PC-3 (cell line): ENCODE measurements around the gene SFMBT2. TPM values are rescaled to one million over a fixed set of nuclear protein-coding genes. Genes with fewer than 3 reads are reported as not detected.

ENCODE experiments used
- ATAC-seq: fragments of 200-7000 bp; cut with Tn5 transposase; 2 replicates; pipeline ENCODE4 v1.9.1; 2020; ENCODE audit warnings: mild to moderate bottlenecking, moderate library complexity
- BruUV-seq: library from RNA; stranded (reverse); fragments of 400-500 nt; replicated peaks from 2 replicates; lab custom pipeline; 2021; lab: Mats Ljungman, UMichigan
- CTCF ChIA-PET: fragments of 300-600 bp; sonication (Branson Sonifier 250); formaldehyde crosslinking; loops from one replicate; lab custom pipeline; 2022; ENCODE audit warnings: antibody characterized with exemption; lab: Charles Lee
- POLR2A ChIA-PET: fragments of 300-600 bp; sonication (Branson Sonifier 250); formaldehyde crosslinking; loops from one replicate; lab custom pipeline; 2022; ENCODE audit warnings: antibody characterized with exemption; ENCODE audit not compliant: unreplicated experiment; lab: Charles Lee
- DNase-seq: peaks from one replicate; pipeline ENCODE4 v3.0.0-alpha.2; 2015
- H2AFZ ChIP-seq: fragments of 300-600 bp; sonication (generic); 2 replicates; pipeline ENCODE4 v1.6.0; 2016; ENCODE audit warnings: antibody characterized with exemption, low read length
- H3F3A ChIP-seq: fragments of 300-600 bp; sonication (generic); one replicate; pipeline ENCODE4 v1.6.0; 2017; ENCODE audit warnings: antibody characterized with exemption, low read length, control low read depth, mild to moderate bottlenecking; ENCODE audit not compliant: unreplicated experiment
- H3K27ac ChIP-seq: fragments of 300-600 bp; sonication (generic); 2 replicates; pipeline ENCODE4 v1.5.1; 2016; ENCODE audit warnings: mild to moderate bottlenecking, low read length
- H3K27me3 ChIP-seq: fragments of 300-600 bp; sonication (generic); 2 replicates; pipeline ENCODE4 v1.6.1; 2016; ENCODE audit warnings: low read length, mixed read lengths
- H3K36me3 ChIP-seq: fragments of 300-600 bp; sonication (generic); 2 replicates; pipeline ENCODE4 v1.6.1; 2016; ENCODE audit warnings: low read depth, mixed run types, low read length, mixed read lengths
- H3K4me1 ChIP-seq: fragments of 300-600 bp; sonication (generic); 2 replicates; pipeline ENCODE4 v1.5.1; 2016; ENCODE audit warnings: low read length; ENCODE audit not compliant: insufficient read depth
- H3K4me2 ChIP-seq: fragments of 300-600 bp; sonication (generic); 2 replicates; pipeline ENCODE4 v1.6.0; 2016; ENCODE audit warnings: low read length
- H3K4me3 ChIP-seq: fragments of 300-600 bp; sonication (generic); 2 replicates; pipeline ENCODE4 v1.5.1; 2016; ENCODE audit warnings: mild to moderate bottlenecking, low read length, mixed read lengths
- H3K79me2 ChIP-seq: fragments of 300-600 bp; sonication (generic); 2 replicates; pipeline ENCODE4 v1.6.1; 2017; ENCODE audit warnings: low read length, mixed read lengths
- H3K9ac ChIP-seq: fragments of 300-600 bp; sonication (generic); 2 replicates; pipeline ENCODE4 v1.6.0; 2016; ENCODE audit warnings: mild to moderate bottlenecking, low read length
- H3K9me2 ChIP-seq: fragments of 300-600 bp; sonication (generic); replicated peaks from 2 replicates; pipeline ENCODE4 v1.6.1; 2016; ENCODE audit warnings: mixed run types, low read length, mixed read lengths
- H3K9me3 ChIP-seq: fragments of 300-600 bp; sonication (generic); 2 replicates; pipeline ENCODE4 v1.6.1; 2016; ENCODE audit warnings: low read length, mixed read lengths
- H4K20me1 ChIP-seq: fragments of 300-600 bp; sonication (generic); 2 replicates; pipeline ENCODE4 v1.6.1; 2016; ENCODE audit warnings: low read length, mixed read lengths
- EZH2 ChIP-seq: fragments of 300-600 bp; sonication (generic); IDR thresholded peaks from one replicate; pipeline ENCODE4 v1.6.1; 2017; ENCODE audit warnings: antibody characterized with exemption, mild to moderate bottlenecking, low read length; ENCODE audit not compliant: unreplicated experiment
- EZH2phosphoT487 ChIP-seq: fragments of 300-600 bp; sonication (generic); IDR thresholded peaks from 2 replicates; pipeline ENCODE4 v1.6.1; 2018; ENCODE audit warnings: mild to moderate bottlenecking, antibody characterized with exemption, low read length, borderline replicate concordance
- intact Hi-C: fragments of 100-400 bp; cut with micrococcal nuclease; formaldehyde crosslinking; loops from 2 replicates; pipeline ENCODE4 v1.9.0; 2023
- total RNA-seq: library from RNA; depleted of rRNA; stranded (reverse); fragments of >200 nt; gene quantifications from 2 replicates; pipeline ENCODE4 v1.2.3, GENCODE V29; 2014
- TF ChIP-seq, protein P1 (sequence below): fragments of 300-600 bp; sonication (generic); conservative IDR thresholded peaks from 2 replicates; pipeline ENCODE4 v1.5.1; 2017; ENCODE audit warnings: antibody characterized with exemption, low read depth, mild to moderate bottlenecking, low read length

The SFMBT2 gene
- total RNA-seq, 1 experiment from 2014 or later, result 1.9 TPM

- ATAC-seq (no peak), DNase-seq (no peak)
- Histone ChIP-seq H3K27ac (no peak overlapping the region), H2AFZ (no peak overlapping the region), H4K20me1 (no peaks in the 10 kb centered on the region), H3K9ac (no peak overlapping the region), H3K9me2 (no peaks in the 10 kb centered on the region), H3F3A (no peaks in the 10 kb centered on the region), H3K27me3 (no peaks in the 10 kb centered on the region), H3K4me3 (no peak overlapping the region), H3K9me3 (no peaks in the 10 kb centered on the region), H3K4me1 (no peaks in the 10 kb centered on the region), H3K79me2 (no peaks in the 10 kb centered on the region), H3K36me3 (no peaks in the 10 kb centered on the region), H3K4me2 (no peak overlapping the region)
- intact Hi-C loops, result no loop called here
- CTCF ChIA-PET, result no interaction called here
- BruUV-seq, result no TSS peak
- TF ChIP-seq, protein P1, sequence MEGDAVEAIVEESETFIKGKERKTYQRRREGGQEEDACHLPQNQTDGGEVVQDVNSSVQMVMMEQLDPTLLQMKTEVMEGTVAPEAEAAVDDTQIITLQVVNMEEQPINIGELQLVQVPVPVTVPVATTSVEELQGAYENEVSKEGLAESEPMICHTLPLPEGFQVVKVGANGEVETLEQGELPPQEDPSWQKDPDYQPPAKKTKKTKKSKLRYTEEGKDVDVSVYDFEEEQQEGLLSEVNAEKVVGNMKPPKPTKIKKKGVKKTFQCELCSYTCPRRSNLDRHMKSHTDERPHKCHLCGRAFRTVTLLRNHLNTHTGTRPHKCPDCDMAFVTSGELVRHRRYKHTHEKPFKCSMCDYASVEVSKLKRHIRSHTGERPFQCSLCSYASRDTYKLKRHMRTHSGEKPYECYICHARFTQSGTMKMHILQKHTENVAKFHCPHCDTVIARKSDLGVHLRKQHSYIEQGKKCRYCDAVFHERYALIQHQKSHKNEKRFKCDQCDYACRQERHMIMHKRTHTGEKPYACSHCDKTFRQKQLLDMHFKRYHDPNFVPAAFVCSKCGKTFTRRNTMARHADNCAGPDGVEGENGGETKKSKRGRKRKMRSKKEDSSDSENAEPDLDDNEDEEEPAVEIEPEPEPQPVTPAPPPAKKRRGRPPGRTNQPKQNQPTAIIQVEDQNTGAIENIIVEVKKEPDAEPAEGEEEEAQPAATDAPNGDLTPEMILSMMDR, result no peak
- TF ChIP-seq EZH2 (no peak), EZH2phosphoT487 (no peak)
- POLR2A ChIA-PET, result no interaction called here
Observed at GRCh38 chr10:7152341-7152740, 258.5 kb downstream of the SFMBT2 start.

- H3K79me2 ChIP-seq, result no peaks in the 10 kb centered on the region
- ATAC-seq, result no peak
- BruUV-seq, result no TSS peak
- POLR2A ChIA-PET, result no interaction called here
- H3K4me3 ChIP-seq, result no peak overlapping the region
- H3K4me1 ChIP-seq, result no peaks in the 10 kb centered on the region
- no peak overlapping the region for H3K9ac ChIP-seq
- H3K27ac ChIP-seq, result no peak overlapping the region
- no peaks in the 10 kb centered on the region for H3F3A ChIP-seq
- no peaks in the 10 kb centered on the region for H3K27me3 ChIP-seq
- no peaks in the 10 kb centered on the region for H3K9me2 ChIP-seq
- no peaks in the 10 kb centered on the region for H3K36me3 ChIP-seq
- no peak for DNase-seq
- no peak overlapping the region for H3K4me2 ChIP-seq
- intact Hi-C loops, result no loop called here
- H2AFZ ChIP-seq, result no peak overlapping the region
- CTCF ChIA-PET, result no interaction called here
- H4K20me1 ChIP-seq, result no peaks in the 10 kb centered on the region
- TF ChIP-seq EZH2phosphoT487 (no peak), EZH2 (no peak)
- TF ChIP-seq, protein P1, result no peak
- H3K9me3 ChIP-seq, result no peaks in the 10 kb centered on the region
Observed at GRCh38 chr10:7151538-7151937, 259.3 kb downstream of the SFMBT2 start.

GRCh38 chr10:7150349-7150748 lies 260.5 kb downstream of the SFMBT2 start:
- H3F3A ChIP-seq, result no peaks in the 10 kb centered on the region
- TF ChIP-seq EZH2phosphoT487, result no peak
- TF ChIP-seq, protein P1, result no peak
- no peak for TF ChIP-seq EZH2
- H3K36me3 ChIP-seq, result no peaks in the 10 kb centered on the region
- ChIA-PET POLR2A (no interaction called here), CTCF (no interaction called here)
- H3K4me3 ChIP-seq, result no peak overlapping the region
- H3K79me2 ChIP-seq, result no peaks in the 10 kb centered on the region
- H3K4me2 ChIP-seq, result no peak overlapping the region
- intact Hi-C loops, result no loop called here
- ATAC-seq (no peak), DNase-seq (no peak)
- no TSS peak for BruUV-seq
- no peaks in the 10 kb centered on the region for H3K27me3 ChIP-seq
- no peak overlapping the region for H3K27ac ChIP-seq
- H4K20me1 ChIP-seq, result no peaks in the 10 kb centered on the region
- no peaks in the 10 kb centered on the region for H3K9me2 ChIP-seq
- H3K9ac ChIP-seq, result no peak overlapping the region
- no peaks in the 10 kb centered on the region for H3K9me3 ChIP-seq
- no peaks in the 10 kb centered on the region for H3K4me1 ChIP-seq
- no peak overlapping the region for H2AFZ ChIP-seq
